MM.1S (cell line): ENCODE results near the gene ITGB5.
A peak's percentile ranks its signal among the peaks of the same experiment; 100 is the strongest.

Source experiments
- DNase-seq: peaks from one replicate; pipeline ENCODE4 v3.0.0-alpha.2; 2015
- H2AFZ ChIP-seq: fragments of 300-600 bp; sonication (generic); 2 replicates; pipeline ENCODE4 v1.6.0; 2016; ENCODE audit warnings: antibody characterized with exemption, low read length
- H3F3A ChIP-seq: fragments of 300-600 bp; sonication (generic); 2 replicates; pipeline ENCODE4 v1.6.1; 2016; ENCODE audit warnings: mild to moderate bottlenecking, antibody characterized with exemption, low read length, moderate library complexity, mixed read lengths; ENCODE audit not compliant: insufficient read depth
- H3K27ac ChIP-seq: fragments of 300-600 bp; sonication (generic); 2 replicates; pipeline ENCODE4 v1.5.1; 2016; ENCODE audit warnings: mild to moderate bottlenecking, low read length
- H3K27me3 ChIP-seq: fragments of 300-600 bp; sonication (generic); replicated peaks from 2 replicates; pipeline ENCODE4 v1.6.0; 2016; ENCODE audit warnings: low read length; ENCODE audit not compliant: insufficient read depth
- H3K36me3 ChIP-seq: fragments of 300-600 bp; sonication (generic); replicated peaks from 2 replicates; pipeline ENCODE4 v1.6.1; 2016; ENCODE audit warnings: mild to moderate bottlenecking, low read length, mixed read lengths; ENCODE audit not compliant: insufficient read depth
- H3K4me1 ChIP-seq: fragments of 300-600 bp; sonication (generic); 2 replicates; pipeline ENCODE4 v1.6.1; 2016; ENCODE audit warnings: low read length, mixed read lengths
- H3K4me2 ChIP-seq: fragments of 300-600 bp; sonication (generic); 2 replicates; pipeline ENCODE4 v1.6.0; 2016; ENCODE audit warnings: low read depth, low read length
- H3K4me3 ChIP-seq: fragments of 300-600 bp; sonication (generic); 2 replicates; pipeline ENCODE4 v1.5.1; 2016; ENCODE audit warnings: low read length, mixed read lengths
- H3K79me2 ChIP-seq: fragments of 300-600 bp; sonication (generic); 2 replicates; pipeline ENCODE4 v1.6.1; 2016; ENCODE audit warnings: mixed run types, low read length, mixed read lengths
- H3K9ac ChIP-seq: fragments of 300-600 bp; sonication (generic); 2 replicates; pipeline ENCODE4 v1.6.1; 2016; ENCODE audit warnings: low read length, mixed read lengths
- H3K9me2 ChIP-seq: fragments of 300-600 bp; sonication (generic); replicated peaks from 2 replicates; pipeline ENCODE4 v1.6.1; 2016; ENCODE audit warnings: mild to moderate bottlenecking, low read length, mixed read lengths; ENCODE audit not compliant: insufficient read depth
- H3K9me3 ChIP-seq: fragments of 300-600 bp; sonication (generic); replicated peaks from 2 replicates; pipeline ENCODE4 v1.6.1; 2016; ENCODE audit warnings: mild to moderate bottlenecking, low read length, mixed read lengths; ENCODE audit not compliant: insufficient read depth
- H4K20me1 ChIP-seq: fragments of 300-600 bp; sonication (generic); 2 replicates; pipeline ENCODE4 v1.6.1; 2016; ENCODE audit warnings: mild to moderate bottlenecking, low read length, moderate library complexity, mixed read lengths; ENCODE audit not compliant: insufficient read depth
- CTCF ChIP-seq: fragments of 300-600 bp; sonication (generic); IDR thresholded peaks from 2 replicates; pipeline ENCODE4 v1.5.1; 2016; ENCODE audit warnings: antibody characterized with exemption, low read length, mixed read lengths
- EZH2 ChIP-seq: fragments of 300-600 bp; sonication (generic); optimal IDR thresholded peaks from 2 replicates; pipeline ENCODE3; 2017; ENCODE audit warnings: low read depth, mild to moderate bottlenecking, antibody characterized with exemption, low read length, mixed read lengths
- EZH2phosphoT487 ChIP-seq: fragments of 300-600 bp; sonication (generic); IDR thresholded peaks from 2 replicates; pipeline ENCODE4 v1.6.1; 2018; ENCODE audit warnings: antibody characterized with exemption, low read length

The ITGB5 gene

DNA sequence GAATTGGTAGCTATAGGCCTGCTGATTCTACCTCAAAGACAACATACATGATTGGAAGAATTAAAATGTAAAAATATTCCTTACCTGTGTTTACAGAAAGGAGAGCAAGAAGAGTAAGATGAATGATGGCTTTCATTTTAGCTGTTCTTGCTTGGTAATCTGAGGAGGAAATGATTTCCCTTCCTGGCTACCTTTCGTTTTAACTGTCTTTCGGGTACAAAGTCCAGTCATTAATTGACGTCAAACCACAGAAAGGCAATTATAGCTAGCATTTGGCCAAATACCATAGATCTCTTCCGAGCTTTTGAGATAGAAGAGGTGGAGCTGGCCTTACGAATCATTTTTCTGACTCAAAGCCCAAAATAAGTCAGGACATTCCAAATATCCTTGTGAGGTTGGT is 47.4 kb upstream of the ITGB5 start, which contains the start of gene MUC13:
MUC13 (minus strand) TSS at position 175 of the 400 bp plus-strand sequence; CDS start at position 136, 39 bp downstream.
- no peaks in the 10 kb centered on the region for H3K4me1 ChIP-seq
- no peak within 1 kb of the TSS for H3K4me2 ChIP-seq
- no peaks in the 10 kb centered on the region for H3K9me2 ChIP-seq
- DNase-seq: no peak
- no peak within 1 kb of the TSS for H3K9ac ChIP-seq
- H3K9me3 ChIP-seq: no peaks in the 10 kb centered on the region
- no peak for TF ChIP-seq EZH2
- TF ChIP-seq CTCF: no peak
- TF ChIP-seq EZH2phosphoT487: no peak
- H3F3A ChIP-seq: no peaks in the 10 kb centered on the region
- H3K27ac ChIP-seq: no peak within 1 kb of the TSS
- H3K27me3 ChIP-seq: peaks cover 5% of the 10 kb centered on the region; the same call in 1 of the 2 replicates
- no peak within 1 kb of the TSS for H2AFZ ChIP-seq
- no peaks in the 10 kb centered on the region for H3K79me2 ChIP-seq
- no peak within 1 kb of the TSS for H3K4me3 ChIP-seq
- H4K20me1 ChIP-seq: no peaks in the 10 kb centered on the region
- H3K36me3 ChIP-seq: no peaks in the 10 kb centered on the region

DNA sequence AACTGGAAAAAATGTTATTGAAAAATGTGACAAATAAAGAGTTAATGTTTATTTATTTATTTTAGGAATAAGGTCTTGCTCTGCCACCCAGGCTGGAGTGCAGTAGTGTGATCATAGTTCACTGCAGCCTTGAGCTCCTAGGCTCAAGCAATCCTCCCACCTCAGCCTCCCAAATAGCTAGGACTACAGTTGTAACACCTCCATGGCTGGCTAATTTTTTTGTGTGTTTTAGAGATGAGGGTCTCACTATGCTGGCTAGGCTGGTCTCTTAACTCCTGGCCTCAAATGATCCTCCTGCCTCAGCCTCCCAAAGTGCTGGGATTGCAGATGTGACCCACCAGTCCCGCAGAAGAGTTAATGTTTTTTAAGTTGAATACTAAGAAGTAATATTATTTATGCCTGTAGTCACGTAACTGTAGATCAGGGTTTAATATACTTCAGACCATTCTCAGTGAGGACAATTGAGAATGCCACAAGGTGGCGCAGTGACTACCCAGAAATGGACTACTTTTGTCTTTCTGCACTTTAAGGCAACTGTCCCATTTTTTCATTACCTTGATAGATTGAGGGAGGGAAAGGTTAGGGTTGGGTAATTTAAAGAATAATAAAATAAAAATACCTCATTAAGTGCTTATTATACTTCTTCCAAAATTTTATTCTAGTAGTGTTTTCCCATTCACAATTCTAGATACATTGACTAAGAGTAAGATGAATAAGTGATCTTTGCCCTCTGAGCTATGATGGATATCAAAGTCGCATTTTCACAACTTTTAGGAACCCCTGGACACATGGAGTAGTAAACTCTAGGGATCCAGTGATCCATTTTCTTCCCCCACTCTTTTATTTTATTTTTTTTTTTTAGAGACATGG is 41.4 kb upstream of the ITGB5 start:
- no peak overlapping the region for H3K9ac ChIP-seq
- peak; percentile 66 for DNase-seq
- no peaks in the 10 kb centered on the region for H3K36me3 ChIP-seq
- H3K27ac ChIP-seq: no peak overlapping the region
- no peak overlapping the region for H3K4me2 ChIP-seq
- peaks cover 7% of the 10 kb centered on the region; the same call in 1 of the 2 replicates for H3K4me1 ChIP-seq
- no peaks in the 10 kb centered on the region for H3K9me3 ChIP-seq
- H4K20me1 ChIP-seq: no peaks in the 10 kb centered on the region
- no peaks in the 10 kb centered on the region for H3K9me2 ChIP-seq
- peaks cover 6% of the 10 kb centered on the region; the same call in 1 of the 2 replicates for H3F3A ChIP-seq
- peaks cover 15% of the 10 kb centered on the region; the same call in 1 of the 2 replicates for H3K27me3 ChIP-seq
- H2AFZ ChIP-seq: no peak overlapping the region
- no peaks in the 10 kb centered on the region for H3K79me2 ChIP-seq
- TF ChIP-seq CTCF (peak; percentile 79), EZH2phosphoT487 (no peak), EZH2 (no peak)
- H3K4me3 ChIP-seq: no peak overlapping the region

- no peak for TF ChIP-seq EZH2phosphoT487
- peaks cover 18% of the 10 kb centered on the region; the same call in 1 of the 2 replicates for H3K27me3 ChIP-seq
- no peaks in the 10 kb centered on the region for H3K79me2 ChIP-seq
- H4K20me1 ChIP-seq: no peaks in the 10 kb centered on the region
- no peaks in the 10 kb centered on the region for H3K36me3 ChIP-seq
- H3K4me2 ChIP-seq: no peak overlapping the region
- H3K4me1 ChIP-seq: peaks cover 7% of the 10 kb centered on the region; the same call in 1 of the 2 replicates
- no peak overlapping the region for H3K27ac ChIP-seq
- peaks cover 6% of the 10 kb centered on the region; the same call in 1 of the 2 replicates for H3F3A ChIP-seq
- H3K4me3 ChIP-seq: no peak overlapping the region
- no peaks in the 10 kb centered on the region for H3K9me3 ChIP-seq
- no peak overlapping the region for H2AFZ ChIP-seq
- no peak overlapping the region for H3K9ac ChIP-seq
- DNase-seq: peak; percentile 72
- H3K9me2 ChIP-seq: no peaks in the 10 kb centered on the region
Observed at GRCh38 chr3:124927574-124928045, 40.4 kb upstream of the ITGB5 start.
